ENCODE data around the gene TRIM4.

DNA sequence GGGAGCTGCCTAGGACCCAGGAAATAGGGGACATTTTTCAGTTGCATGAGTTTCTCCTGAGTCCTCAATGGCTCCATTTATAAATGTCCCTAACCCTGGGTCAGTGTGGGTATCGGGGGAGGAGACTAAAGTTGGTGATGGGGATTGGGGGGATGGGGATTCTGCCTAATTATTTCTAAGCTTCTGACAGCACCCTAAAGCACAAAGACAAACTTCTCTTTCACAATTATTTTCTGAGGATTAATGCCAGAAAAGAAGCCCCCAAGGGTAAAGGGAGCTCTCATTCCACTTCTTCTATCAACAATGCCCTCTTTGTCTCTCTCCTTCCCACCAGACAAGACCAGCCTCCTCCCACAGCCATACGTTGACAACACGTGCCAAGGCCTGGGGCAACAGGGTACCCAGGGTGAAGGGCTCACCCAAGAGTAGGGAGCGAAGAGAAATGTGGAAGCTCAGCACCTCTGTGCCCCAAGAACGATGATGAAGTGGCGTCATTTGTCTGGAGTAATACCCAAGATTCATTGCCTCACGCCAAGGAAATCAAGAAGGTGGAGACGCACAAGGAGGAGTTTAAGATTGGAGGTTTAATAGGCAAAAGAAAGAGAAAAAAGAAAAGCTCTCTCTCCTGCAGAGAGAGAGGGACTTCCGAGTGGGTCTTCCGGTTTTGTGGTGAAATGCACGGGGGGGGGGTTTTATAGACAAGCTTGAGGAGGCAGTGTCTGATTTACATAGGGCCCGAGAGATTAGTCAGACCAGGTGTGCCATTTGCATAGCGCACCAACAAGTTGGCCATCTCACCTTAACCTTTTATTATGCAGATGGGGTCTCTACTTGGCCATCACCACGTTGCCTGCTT, 24.5 kb upstream of the TRIM4 start:
- TF ChIP-seq, protein P1, sequence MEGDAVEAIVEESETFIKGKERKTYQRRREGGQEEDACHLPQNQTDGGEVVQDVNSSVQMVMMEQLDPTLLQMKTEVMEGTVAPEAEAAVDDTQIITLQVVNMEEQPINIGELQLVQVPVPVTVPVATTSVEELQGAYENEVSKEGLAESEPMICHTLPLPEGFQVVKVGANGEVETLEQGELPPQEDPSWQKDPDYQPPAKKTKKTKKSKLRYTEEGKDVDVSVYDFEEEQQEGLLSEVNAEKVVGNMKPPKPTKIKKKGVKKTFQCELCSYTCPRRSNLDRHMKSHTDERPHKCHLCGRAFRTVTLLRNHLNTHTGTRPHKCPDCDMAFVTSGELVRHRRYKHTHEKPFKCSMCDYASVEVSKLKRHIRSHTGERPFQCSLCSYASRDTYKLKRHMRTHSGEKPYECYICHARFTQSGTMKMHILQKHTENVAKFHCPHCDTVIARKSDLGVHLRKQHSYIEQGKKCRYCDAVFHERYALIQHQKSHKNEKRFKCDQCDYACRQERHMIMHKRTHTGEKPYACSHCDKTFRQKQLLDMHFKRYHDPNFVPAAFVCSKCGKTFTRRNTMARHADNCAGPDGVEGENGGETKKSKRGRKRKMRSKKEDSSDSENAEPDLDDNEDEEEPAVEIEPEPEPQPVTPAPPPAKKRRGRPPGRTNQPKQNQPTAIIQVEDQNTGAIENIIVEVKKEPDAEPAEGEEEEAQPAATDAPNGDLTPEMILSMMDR (IDR thresholded peaks at IDR 0.05; ENCODE audit: low read length): no peak
- no peak for TF ChIP-seq EZH2 (optimal IDR thresholded peaks at IDR 0.05; ENCODE audit: low read depth, low read length)
- TF ChIP-seq EZH2phosphoT487 (IDR thresholded peaks at IDR 0.05; ENCODE audit: low read length): no peak

Measured in MM.1S (cell line).